Sigmoid colon (tissue), 7 donors: ENCODE results near the gene GAGE13. TPM values are rescaled to one million over a fixed set of nuclear protein-coding genes. Genes with fewer than 3 reads are reported as not detected.
A peak's percentile ranks its signal among the peaks of the same experiment; 100 is the strongest.
"Not testable (repeated sequence)": the region's sequence is repeated elsewhere in the genome, so short reads cannot be mapped to it uniquely, and the experiment has no call there.

ENCODE experiments used
- DNase-seq: peaks from one replicate; pipeline ENCODE4 v3.0.0-alpha.2; 2019
- H3K27ac ChIP-seq, 4 donors: fragments of 200-600 bp; sonication (generic); one replicate each; pipeline ENCODE4 v1.5.1; 2016 to 2019; ENCODE audit warnings: mild to moderate bottlenecking in 1 of 4
- H3K27me3 ChIP-seq, 3 donors: fragments of 200-600 bp; sonication (generic); one replicate each; pipeline ENCODE4 v1.5.1; 2019; ENCODE audit warnings: mild to moderate bottlenecking in 1 of 3
- H3K36me3 ChIP-seq, 4 donors: fragments of 200-600 bp; sonication (generic); one replicate each; pipeline ENCODE4 v1.5.1; 2016 to 2019
- H3K4me1 ChIP-seq, 4 donors: fragments of 200-600 bp; sonication (generic); one replicate each; pipeline ENCODE4 v1.5.1; 2017 to 2019
- H3K4me3 ChIP-seq, 4 donors: fragments of 200-600 bp; sonication (generic); one replicate each; pipeline ENCODE4 v1.5.1; 2017 to 2019; ENCODE audit warnings: mild to moderate bottlenecking in 2 of 4, moderate library complexity in 1 of 4
- H3K9me3 ChIP-seq, 4 donors: fragments of 200-600 bp in 3 of 4; sonication (generic) in 3 of 4; one replicate each; pipeline versions ENCODE4 v1.5.1 to v1.6.1; 2013 to 2019
- EP300 ChIP-seq, 4 donors: sonication (generic); formaldehyde crosslinking; IDR thresholded peaks; one replicate each; pipeline ENCODE4 v1.6.1; 2017; ENCODE audit warnings: antibody characterized with exemption in 4 of 4
- POLR2A ChIP-seq, 2 donors: fragments of 450-650 bp; IDR thresholded peaks; one replicate each; pipeline ENCODE4 v1.6.1; 2016; ENCODE audit warnings: antibody characterized with exemption in 2 of 2, mild to moderate bottlenecking in 2 of 2, moderate library complexity in 2 of 2
- POLR2AphosphoS5 ChIP-seq, 4 donors: sonication (generic); formaldehyde crosslinking; IDR thresholded peaks; one replicate each; pipeline ENCODE4 v1.6.1; 2017; ENCODE audit warnings: antibody characterized with exemption in 4 of 4
- WGBS, 2 donors: extraction: QIAGEN DNeasy Blood & Tissue Kit; methylation state at CpG; one replicate each; pipeline ENCODE4 v1.1.7; 2013; 5-methylcytosine and 5-hydroxymethylcytosine counted together
- intact Hi-C: fragments of 100-400 bp; cut with DNase I; formaldehyde crosslinking; loops from one replicate; pipeline ENCODE4 v1.15.1; 2023
- polyA plus RNA-seq, 3 donors: library from polyadenylated mRNA; stranded (reverse); fragments of 200-250 nt; gene quantifications; one replicate each; pipeline ENCODE4 v1.2.3, GENCODE V29; 2013
- total RNA-seq, 4 donors: library from RNA; depleted of rRNA; stranded (reverse); fragments of >200 nt; gene quantifications; one replicate each; pipeline ENCODE4 v1.1.0, GENCODE V29; 2016
- TF ChIP-seq, protein P1 (sequence below), 4 experiments: fragments of 450-650 bp in 3 of 4; fragments of 200-600 bp in 1 of 4; IDR thresholded peaks; one replicate each; pipeline ENCODE4 v1.5.1; 2016 to 2019; ENCODE audit warnings: antibody characterized with exemption in 4 of 4, mild to moderate bottlenecking in 3 of 4, moderate library complexity in 2 of 4
- donor health status: healthy with polysubstance abuse.
- donor health status: Bipolar disorder and iron deficiency.
- donor health status: healthy.

GAGE13 gene
- total and polyA plus RNA-seq, 7 donors, result not detected

DNA sequence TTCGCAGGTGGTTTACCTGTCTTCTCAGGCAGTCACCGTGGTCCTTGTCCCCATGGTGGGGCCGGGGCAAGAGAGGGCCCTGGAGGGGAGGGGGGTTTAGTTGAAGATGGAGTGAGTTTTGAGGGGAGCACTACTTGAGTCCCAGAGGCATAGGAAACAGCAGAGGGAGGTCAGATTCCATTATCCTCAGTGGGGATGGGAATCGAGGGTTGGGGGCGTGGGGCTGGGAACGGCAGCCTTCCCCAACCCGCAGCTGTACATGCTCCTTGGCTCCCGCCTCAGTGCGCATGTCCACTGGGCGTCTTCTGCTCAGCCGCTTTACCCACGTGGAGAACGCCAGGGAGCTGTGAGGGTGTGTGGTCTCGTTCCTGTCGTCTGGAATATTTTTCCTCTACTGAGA, 28.0 kb upstream of the GAGE13 start, which contains the start of gene GAGE10:
TSS of gene GAGE10 (plus strand) at position 301 of the 400 bp plus-strand sequence. CDS start 1,214 bp downstream, outside the sequence.
- TF ChIP-seq POLR2A (IDR thresholded peaks at IDR 0.05) (no peak), POLR2AphosphoS5 (IDR thresholded peaks at IDR 0.05) (no peak)
- TF ChIP-seq, protein P1, sequence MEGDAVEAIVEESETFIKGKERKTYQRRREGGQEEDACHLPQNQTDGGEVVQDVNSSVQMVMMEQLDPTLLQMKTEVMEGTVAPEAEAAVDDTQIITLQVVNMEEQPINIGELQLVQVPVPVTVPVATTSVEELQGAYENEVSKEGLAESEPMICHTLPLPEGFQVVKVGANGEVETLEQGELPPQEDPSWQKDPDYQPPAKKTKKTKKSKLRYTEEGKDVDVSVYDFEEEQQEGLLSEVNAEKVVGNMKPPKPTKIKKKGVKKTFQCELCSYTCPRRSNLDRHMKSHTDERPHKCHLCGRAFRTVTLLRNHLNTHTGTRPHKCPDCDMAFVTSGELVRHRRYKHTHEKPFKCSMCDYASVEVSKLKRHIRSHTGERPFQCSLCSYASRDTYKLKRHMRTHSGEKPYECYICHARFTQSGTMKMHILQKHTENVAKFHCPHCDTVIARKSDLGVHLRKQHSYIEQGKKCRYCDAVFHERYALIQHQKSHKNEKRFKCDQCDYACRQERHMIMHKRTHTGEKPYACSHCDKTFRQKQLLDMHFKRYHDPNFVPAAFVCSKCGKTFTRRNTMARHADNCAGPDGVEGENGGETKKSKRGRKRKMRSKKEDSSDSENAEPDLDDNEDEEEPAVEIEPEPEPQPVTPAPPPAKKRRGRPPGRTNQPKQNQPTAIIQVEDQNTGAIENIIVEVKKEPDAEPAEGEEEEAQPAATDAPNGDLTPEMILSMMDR (IDR thresholded peaks at IDR 0.05), result no peak
- intact Hi-C loops, result no loop called here
- H3K27ac ChIP-seq, result no peak within 1 kb of the TSS
- H3K27me3 ChIP-seq, result no peaks in the 10 kb centered on the region
- no peaks in the 10 kb centered on the region for H3K9me3 ChIP-seq
- H3K4me1 ChIP-seq, result no peaks in the 10 kb centered on the region
- no peak within 1 kb of the TSS for H3K4me3 ChIP-seq
- no peak for DNase-seq
- WGBS, 2 donors, result 86 to 88% methylated on average over 15 of the region's 15 CpGs
- H3K36me3 ChIP-seq, result no peaks in the 10 kb centered on the region

DNA sequence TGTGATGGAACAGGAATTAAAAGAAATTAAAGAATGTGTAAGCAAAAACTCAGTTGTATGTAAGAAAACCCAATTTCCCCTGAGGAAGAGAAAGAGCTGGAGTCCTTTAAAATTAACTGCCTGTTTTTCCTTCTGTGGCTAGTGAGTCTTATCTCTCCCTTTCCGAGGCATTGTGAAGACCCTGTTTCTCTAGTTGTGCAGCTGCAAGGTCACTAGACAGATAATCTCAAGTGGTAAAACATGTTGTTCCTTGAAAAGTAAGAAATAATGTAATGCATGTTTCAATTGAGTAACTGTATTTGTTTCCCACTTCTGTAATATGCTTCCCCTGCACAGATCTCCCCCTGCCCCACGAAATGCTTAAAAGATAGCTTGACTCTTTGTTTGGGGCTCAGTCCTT, 23.6 kb upstream of the GAGE13 start:
- H3K4me3 ChIP-seq, H3K27me3 ChIP-seq, DNase-seq, H3K27ac ChIP-seq, H3K9me3 ChIP-seq, intact Hi-C loops, H3K36me3 ChIP-seq: not testable (repeated sequence)
- H3K4me1 ChIP-seq, result peaks cover 0 to 10% (median 4%) of the 10 kb centered on the region in 4 donors
- 89 to 93% methylated on average over 2 of the region's 2 CpGs for WGBS, 2 donors

DNA sequence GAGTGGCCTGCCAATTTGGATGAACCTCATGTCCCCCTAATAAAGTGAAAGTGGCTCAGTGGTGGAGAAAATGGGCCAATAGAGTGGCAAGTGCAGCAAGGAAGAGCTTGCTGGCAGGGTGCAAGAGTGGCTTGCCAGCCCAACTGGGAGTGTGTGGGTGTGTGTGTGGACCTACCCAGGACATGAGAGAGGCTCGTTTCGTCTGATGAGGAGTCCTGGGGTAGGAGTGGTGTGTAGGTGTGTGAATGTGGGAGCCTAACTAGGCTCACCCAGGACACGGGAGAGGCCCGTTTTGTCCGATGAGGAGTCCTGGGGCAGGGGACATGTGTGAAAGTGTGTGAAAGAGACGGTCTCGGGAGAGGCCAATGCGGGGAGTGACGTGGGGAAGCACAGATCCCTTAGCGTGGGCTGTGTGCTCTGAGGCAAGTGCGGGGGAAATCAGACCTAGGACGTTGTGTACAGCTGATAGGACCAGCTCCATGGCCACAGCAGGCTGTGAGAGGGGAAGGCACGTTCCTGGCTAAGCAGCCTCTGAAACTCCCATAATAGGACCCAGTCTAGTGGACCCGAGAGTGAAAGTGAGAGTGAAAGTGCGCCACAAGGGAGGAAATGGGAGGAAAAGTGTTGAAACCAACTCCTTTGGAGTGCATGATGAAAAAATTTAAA, 22.6 kb upstream of the GAGE13 start:
- peaks cover 0 to 10% (median 4%) of the 10 kb centered on the region in 4 donors for H3K4me1 ChIP-seq
- H3K9me3 ChIP-seq, result no peaks in the 10 kb centered on the region
- no peaks in the 10 kb centered on the region for H3K27me3 ChIP-seq
- WGBS, 2 donors, result 58 to 66% methylated on average over 15 of the region's 15 CpGs
- H3K36me3 ChIP-seq, result no peaks in the 10 kb centered on the region
- TF ChIP-seq EP300 (IDR thresholded peaks at IDR 0.05), result no peak
- TF ChIP-seq POLR2AphosphoS5 (IDR thresholded peaks at IDR 0.05), result no peak
- TF ChIP-seq, protein P1 (IDR thresholded peaks at IDR 0.05), result no peak
- TF ChIP-seq POLR2A (IDR thresholded peaks at IDR 0.05), result no peak
- peak overlapping the region; percentile 21 to 45 (median 38) for H3K4me3 ChIP-seq
- no peak for DNase-seq
- H3K27ac ChIP-seq, result peak overlapping the region in 3 of 4 donors; percentile 62 to 75 (median 73)
- intact Hi-C loops, result no loop called here

DNA sequence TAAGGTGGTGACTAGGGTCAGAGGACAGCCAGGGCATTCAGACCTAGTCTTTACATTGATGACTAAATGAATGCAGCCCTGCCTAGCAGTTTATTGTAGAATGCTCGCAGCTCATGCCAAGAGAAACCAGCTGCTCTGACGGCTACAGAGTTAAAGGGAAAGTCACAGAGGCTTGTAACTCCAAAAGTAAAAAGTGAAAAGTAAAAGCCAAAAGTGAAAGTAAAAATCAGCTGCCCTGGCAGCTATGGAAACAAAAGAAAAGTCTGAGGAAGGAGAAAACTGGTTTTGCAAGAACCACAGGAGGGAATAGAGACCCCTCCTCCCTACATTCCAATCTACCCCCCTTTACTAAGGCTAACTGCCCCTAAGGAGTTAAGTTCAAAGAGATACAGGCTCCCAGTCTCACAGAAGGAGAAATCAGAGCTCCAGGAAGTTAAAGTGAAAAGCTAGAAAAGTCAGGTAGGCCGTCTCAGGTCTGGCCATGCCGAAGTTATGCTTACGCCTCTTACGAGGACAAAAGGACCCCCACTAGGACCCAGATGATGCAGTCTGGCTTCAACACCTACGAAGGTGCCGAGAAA, 21.9 kb upstream of the GAGE13 start:
- H3K36me3 ChIP-seq, result no peaks in the 10 kb centered on the region
- peak overlapping the region; percentile 62 to 75 (median 68) for H3K27ac ChIP-seq
- no peaks in the 10 kb centered on the region for H3K9me3 ChIP-seq
- no peak for DNase-seq
- intact Hi-C loops, result no loop called here
- peaks cover 0 to 10% (median 4%) of the 10 kb centered on the region in 4 donors for H3K4me1 ChIP-seq
- TF ChIP-seq POLR2AphosphoS5 (IDR thresholded peaks at IDR 0.05) (no peak), EP300 (IDR thresholded peaks at IDR 0.05) (no peak), POLR2A (IDR thresholded peaks at IDR 0.05) (no peak)
- TF ChIP-seq, protein P1 (IDR thresholded peaks at IDR 0.05), result no peak
- no peaks in the 10 kb centered on the region for H3K27me3 ChIP-seq
- H3K4me3 ChIP-seq, result peak overlapping the region; percentile 21 to 45 (median 38)
- WGBS, 2 donors, result 2 to 12% methylated on average over 8 of the region's 8 CpGs

DNA sequence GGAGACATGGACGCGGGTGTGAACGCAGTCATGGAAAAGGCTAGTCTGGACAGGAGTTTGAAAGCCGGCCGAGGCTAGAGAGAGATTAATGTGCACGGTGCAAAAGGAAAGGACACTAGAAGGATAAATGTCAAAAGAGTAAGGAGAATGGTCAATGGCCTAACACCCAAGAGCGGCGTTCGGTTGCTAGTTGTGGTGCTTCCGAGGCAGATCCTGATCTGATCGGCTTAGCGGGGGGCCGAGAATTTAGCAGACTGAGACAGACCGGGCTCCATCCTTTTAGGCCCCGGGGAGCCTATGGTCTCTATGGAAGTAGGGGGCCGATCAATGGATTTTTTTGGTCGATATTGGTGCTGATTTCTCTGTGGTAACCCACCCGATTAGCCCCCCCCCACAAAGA, 21.0 kb upstream of the GAGE13 start:
- 89 to 94% methylated on average over 18 of the region's 18 CpGs for WGBS, 2 donors
- no peak for TF ChIP-seq POLR2AphosphoS5 (IDR thresholded peaks at IDR 0.05)
- no peaks in the 10 kb centered on the region for H3K36me3 ChIP-seq
- no peaks in the 10 kb centered on the region for H3K27me3 ChIP-seq
- no peaks in the 10 kb centered on the region for H3K9me3 ChIP-seq
- H3K27ac ChIP-seq, result peak overlapping the region in 2 of 4 donors; percentile 62 to 75
- H3K4me3 ChIP-seq, result no peak overlapping the region
- peaks cover 0 to 10% (median 4%) of the 10 kb centered on the region in 4 donors for H3K4me1 ChIP-seq
- no peak for DNase-seq
- intact Hi-C loops, result no loop called here
